GM21723 (cell line): ENCODE data around the gene SPTLC2.

Source experiments
- ATAC-seq: cut with Tn5 transposase; IDR thresholded peaks from one replicate; pipeline ENCODE4 v1.9.1; 2021; ENCODE audit warnings: mild to moderate bottlenecking, moderate library complexity; ENCODE audit not compliant: unreplicated experiment

The SPTLC2 gene

DNA sequence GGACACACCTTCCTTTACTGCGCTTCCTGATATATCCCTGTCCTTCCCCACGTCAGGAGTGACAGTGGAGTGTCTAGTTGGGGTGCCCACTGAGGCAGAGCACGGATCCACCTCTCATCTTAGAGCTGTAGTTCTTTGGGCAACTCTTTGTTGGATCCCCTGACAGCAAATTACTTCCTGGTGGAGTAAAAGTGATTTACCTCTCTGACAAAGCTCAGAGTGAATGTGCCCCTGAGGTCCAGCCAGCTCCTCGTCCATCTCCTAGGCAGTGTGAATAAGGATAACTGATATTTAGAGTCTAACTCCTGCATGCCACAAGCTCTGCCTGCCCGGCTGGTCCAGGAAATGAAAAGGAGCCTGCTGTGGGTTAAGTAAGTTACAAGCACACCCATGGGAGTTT, 142.5 kb downstream of the SPTLC2 start:
- no peak for ATAC-seq

DNA sequence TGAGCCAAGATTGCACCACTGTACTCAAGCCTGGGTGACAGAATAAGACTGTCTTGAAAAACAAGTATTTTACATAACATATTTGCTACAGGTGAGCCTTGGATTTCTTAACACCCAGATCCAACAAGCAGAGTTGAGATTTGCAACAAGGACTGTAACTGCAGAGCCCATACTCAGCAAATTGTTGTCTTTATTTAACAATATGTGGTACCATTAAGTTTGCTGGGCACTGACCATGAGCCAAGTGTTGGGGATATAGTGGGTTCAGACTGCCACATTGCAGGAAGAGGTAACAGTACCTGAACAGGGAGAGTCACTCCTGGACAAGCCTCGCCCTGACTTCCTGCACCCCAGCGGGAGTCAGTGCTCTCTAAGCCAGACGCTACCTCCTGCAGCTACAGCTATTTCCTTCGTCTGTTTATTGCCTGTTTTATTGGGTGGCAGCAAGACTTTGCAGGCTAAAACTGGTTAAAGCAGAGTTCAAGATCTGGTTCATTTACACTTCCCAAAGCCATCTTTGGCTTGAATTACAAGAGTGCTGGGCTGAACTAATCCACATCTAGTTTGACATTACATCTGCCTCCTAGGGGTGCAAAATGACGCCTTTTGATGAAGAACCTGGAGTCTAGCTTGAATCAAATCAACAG, 146.1 kb downstream of the SPTLC2 start:
- ATAC-seq, result no peak

DNA sequence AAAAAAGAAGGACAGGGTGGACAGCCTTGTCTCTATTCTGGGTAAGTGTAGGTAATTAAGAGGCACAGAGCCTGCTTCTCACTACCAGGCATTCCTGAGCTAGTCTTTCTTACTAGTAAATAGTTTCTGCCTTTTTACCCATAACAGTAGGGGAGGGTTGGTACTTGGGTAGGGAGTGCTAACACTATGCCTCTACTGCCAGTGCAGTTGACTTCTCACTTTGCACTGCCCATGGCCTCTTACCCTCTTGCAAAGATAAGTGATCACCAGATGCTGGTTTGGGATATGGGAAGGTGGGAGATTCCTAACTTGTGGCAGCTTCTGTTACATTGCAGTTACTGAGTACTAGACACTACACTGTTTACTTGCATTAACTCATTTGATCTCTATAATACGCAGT, 146.9 kb downstream of the SPTLC2 start:
- ATAC-seq, result no peak

DNA sequence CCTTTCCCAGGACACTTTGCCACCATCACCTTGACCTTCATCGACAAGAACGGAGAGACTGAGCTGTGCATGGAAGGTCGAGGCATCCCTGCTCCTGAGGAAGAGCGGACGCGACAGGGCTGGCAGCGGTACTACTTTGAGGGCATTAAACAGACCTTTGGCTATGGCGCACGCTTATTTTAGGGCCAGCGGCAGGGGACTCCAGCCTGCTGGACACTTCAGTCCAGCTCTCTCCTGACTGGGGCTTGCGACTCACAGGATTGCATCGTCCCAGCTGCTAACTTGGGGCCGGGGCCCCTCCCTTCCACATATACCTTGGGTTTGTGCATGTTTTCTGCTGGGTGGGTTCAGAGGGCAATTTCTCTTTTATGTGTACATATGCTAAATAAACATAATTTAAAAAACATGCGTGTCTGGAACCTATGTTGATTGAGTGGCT, 147.4 kb downstream of the SPTLC2 start:
- ATAC-seq, result no peak

DNA sequence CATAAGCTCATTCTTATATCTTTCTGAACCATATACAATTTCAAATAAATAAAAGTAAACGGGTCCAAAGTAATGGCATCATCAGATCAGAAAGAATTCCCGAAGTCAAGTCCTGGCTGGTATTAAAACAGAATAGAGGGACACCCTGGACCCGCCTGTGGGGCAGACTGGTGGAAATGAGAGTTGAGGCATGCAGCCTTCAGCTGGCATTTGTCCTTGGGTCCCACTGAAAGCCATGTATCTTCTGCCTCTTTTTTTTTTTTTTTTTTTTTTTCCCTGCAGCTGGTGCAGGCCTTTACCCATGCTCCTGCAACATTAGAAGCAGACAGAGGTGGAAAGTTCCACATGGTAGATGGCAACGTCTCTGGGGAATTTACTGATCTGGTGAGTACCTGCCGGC, 148.6 kb downstream of the SPTLC2 start:
- no peak for ATAC-seq

DNA sequence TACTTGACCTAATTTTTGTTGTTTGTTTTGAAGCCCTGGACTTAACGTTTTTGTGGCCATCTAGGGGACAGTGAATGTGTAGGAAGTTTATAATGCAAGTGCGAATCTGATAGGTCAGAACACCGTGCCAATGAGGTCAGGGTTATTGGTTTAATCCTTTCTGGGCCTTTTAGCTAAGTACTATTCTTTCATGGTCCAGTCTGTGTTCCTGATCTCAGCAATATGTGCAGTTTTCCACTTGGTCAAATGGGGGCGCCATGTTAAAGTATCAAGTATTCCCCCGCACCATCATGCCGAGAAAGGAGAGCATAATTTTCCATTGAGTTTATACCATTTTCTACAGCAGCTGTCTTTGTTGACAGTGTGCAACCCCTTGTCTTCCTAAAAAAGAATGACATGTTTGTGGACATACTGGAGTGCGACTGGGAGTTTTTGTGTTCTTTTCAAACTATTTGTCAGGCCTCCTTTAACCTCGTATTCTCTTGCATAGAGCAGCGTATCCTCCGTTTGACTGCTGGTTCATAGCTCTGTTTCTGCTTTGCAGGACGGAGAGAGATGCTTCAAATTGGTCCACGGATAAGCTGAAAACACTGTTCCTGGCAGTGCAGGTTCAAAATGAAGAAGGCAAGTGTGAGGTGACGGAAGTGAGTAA, 157.2 kb downstream of the SPTLC2 start:
- no peak for ATAC-seq

DNA sequence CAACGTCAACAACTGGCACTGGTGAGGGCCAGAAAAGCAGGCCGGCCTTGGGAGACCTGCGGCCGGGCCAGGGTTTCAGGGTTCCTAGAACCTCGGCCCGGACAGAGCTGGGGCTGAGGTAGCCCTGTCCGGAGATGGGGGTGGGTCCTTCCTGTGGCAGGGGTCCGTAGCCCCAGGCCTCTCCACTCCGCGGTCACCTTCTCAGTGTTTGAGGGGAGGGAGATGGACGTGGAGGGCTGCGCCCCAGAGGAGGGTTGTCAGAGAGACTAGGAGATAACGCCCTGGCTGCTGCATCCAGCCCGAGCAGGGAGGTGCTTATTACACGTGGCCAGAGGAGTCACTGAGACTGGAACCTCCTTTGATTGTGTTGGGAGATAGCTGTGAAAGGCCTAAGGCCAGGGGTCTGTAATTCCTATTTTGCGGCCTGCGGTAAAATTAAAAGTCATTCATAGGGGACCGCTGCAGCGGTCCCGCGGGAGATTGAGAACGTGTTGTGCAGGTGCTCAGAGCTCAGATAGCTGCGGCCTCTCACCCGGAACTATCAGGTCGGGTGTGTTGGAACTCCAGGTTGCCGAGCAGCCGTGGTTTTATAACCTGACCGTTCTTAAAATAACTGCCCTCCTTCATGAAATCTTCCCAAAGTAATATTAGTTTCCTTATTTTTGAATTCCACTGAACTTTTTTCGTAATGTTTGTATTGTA, 158.0 kb downstream of the SPTLC2 start:
- ATAC-seq, result peak; percentile 21

DNA sequence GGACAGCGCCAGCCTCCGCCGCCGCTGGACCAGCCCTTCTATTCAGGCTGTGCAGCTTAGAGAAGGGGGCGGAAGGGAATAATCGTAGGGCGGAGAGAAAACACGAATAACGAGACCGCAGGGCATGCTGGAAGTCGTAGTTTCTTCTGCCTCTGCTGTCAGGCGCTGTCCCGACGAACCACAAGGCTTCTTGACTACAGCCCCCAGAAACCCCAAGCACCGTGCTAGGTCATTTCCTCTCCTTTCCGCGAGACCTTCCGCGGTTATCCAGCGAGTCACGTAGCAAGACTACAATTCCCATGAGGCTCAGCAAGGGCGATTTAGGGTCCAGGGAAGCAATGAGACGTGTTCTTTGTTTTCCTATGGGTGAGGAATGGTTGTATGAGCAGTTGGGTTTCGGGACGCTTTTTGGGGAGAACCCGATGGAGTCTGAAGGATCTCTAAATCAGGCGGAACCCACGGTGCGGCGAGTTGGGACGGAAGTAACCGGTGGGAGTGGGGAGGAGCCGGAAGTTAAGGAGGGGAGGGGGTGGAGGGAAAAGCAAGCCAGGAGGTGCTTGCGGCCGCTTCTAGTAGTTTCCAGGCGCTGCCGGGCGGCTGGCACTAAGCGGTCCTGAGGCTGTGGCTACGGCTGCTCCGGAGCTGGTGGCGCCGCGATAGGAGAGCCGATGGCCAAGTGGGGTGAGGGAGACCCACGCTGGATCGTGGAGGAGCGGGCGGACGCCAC, 158.8 kb downstream of the SPTLC2 start, which contains the start of the genes AHSA1 and VIPAS39:
Gene AHSA1 (plus strand): TSS at position 572 of the 727 bp plus-strand sequence. CDS start 97 bp downstream, at position 669.
Gene VIPAS39 (minus strand): TSS at position 80 of the 727 bp plus-strand sequence. CDS start 3,499 bp downstream, outside the sequence.
- ATAC-seq, result peak; percentile 90

DNA sequence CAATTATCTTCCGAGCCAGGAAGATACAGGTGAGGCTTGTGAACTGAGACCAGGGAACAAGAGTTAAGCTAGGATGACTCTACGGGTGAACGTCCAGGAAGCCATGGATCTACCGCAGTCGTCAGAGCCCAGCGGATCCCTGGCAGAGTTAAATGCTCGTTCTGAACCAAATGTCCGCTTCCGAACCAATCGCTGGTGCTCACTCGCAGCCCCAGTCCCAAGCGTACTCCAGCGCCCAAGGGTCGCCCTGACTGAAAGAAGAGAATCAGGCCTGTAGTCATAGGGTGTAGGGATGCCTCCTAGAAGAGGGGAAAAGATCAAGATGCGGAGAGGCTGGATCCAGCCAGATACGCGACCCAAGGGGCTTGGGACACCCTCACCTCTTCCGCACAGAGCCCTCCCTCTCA, 159.3 kb downstream of the SPTLC2 start:
- ATAC-seq, result peak; percentile 17
